Coronary artery (tissue), 2 donors: Measurements from ENCODE around the gene METTL23.

ENCODE experiments used
- DNase-seq: peaks from one replicate; pipeline ENCODE4 v3.0.0-alpha.2; 2017; ENCODE audit warnings: low spot score
- H3K27ac ChIP-seq, 2 donors: fragments of 200-600 bp; sonication (generic); one replicate each; pipeline ENCODE4 v1.5.1; 2016 to 2019
- H3K4me3 ChIP-seq: fragments of 200-600 bp; sonication (generic); 2 replicates; pipeline ENCODE4 v1.5.1; 2016; ENCODE audit warnings: mild to moderate bottlenecking, moderate library complexity
- CTCF ChIP-seq: fragments of 200-600 bp; sonication (generic); IDR thresholded peaks from one replicate; pipeline ENCODE4 v1.5.1; 2019; ENCODE audit warnings: antibody characterized with exemption

Gene METTL23

GRCh38 chr17:76683011-76683755, 43.5 kb upstream of the METTL23 start:
- TF ChIP-seq CTCF: no peak
- peak overlapping the region in 1 of 2 donors; percentile 75 for H3K27ac ChIP-seq
- H3K4me3 ChIP-seq: no peak overlapping the region
- DNase-seq: no peak

GRCh38 chr17:76683921-76684745, 42.5 kb upstream of the METTL23 start:
- H3K27ac ChIP-seq: peak overlapping the region in 1 of 2 donors; percentile 98
- TF ChIP-seq CTCF: no peak
- no peak for DNase-seq

GRCh38 chr17:76684756-76685155, 41.9 kb upstream of the METTL23 start:
- H3K4me3 ChIP-seq: no peak overlapping the region
- DNase-seq: no peak
- H3K27ac ChIP-seq: peak overlapping the region in 1 of 2 donors; percentile 98
- no peak for TF ChIP-seq CTCF

More at GRCh38 chr17:76683921-76684745, 42.5 kb upstream of the METTL23 start:
- H3K4me3 ChIP-seq: no peak overlapping the region

- no peak for TF ChIP-seq CTCF
- peak overlapping the region in 1 of 2 donors; percentile 98 for H3K27ac ChIP-seq
- no peak for DNase-seq
- H3K4me3 ChIP-seq: no peak overlapping the region
Measured at GRCh38 chr17:76685366-76685765, 41.3 kb upstream of the METTL23 start.

- Histone ChIP-seq H3K4me3 (no peak overlapping the region), H3K27ac (peak overlapping the region in 1 of 2 donors; percentile 98)
- TF ChIP-seq CTCF: no peak
- no peak for DNase-seq
Measured at GRCh38 chr17:76685846-76686245, 40.8 kb upstream of the METTL23 start.

- Histone ChIP-seq H3K27ac (peak overlapping the region; percentile 95 to 98), H3K4me3 (peak overlapping the region; percentile 52)
- no peak for TF ChIP-seq CTCF
- no peak for DNase-seq
Measured at GRCh38 chr17:76686538-76687297, 39.9 kb upstream of the METTL23 start.
